ENCODE results near the gene DYNC1H1. TPM values are rescaled to one million over a fixed set of nuclear protein-coding genes. Genes with fewer than 3 reads are reported as not detected.

DYNC1H1 gene
- total and polyA plus RNA-seq, 12 donors: 202 to 509 (median 348) TPM

- no peaks in the 10 kb centered on the region for H3K4me1 ChIP-seq (replicated peaks in 1 of 2)
- no peak for TF ChIP-seq POLR2A (IDR thresholded peaks at IDR 0.05)
- TF ChIP-seq, protein P1, sequence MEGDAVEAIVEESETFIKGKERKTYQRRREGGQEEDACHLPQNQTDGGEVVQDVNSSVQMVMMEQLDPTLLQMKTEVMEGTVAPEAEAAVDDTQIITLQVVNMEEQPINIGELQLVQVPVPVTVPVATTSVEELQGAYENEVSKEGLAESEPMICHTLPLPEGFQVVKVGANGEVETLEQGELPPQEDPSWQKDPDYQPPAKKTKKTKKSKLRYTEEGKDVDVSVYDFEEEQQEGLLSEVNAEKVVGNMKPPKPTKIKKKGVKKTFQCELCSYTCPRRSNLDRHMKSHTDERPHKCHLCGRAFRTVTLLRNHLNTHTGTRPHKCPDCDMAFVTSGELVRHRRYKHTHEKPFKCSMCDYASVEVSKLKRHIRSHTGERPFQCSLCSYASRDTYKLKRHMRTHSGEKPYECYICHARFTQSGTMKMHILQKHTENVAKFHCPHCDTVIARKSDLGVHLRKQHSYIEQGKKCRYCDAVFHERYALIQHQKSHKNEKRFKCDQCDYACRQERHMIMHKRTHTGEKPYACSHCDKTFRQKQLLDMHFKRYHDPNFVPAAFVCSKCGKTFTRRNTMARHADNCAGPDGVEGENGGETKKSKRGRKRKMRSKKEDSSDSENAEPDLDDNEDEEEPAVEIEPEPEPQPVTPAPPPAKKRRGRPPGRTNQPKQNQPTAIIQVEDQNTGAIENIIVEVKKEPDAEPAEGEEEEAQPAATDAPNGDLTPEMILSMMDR (IDR thresholded peaks at IDR 0.05): no peak
- DNase-seq: peak in 2 of 7 donors; percentile 7 to 47
- no peak overlapping the region for H3K27ac ChIP-seq
- H3K9me3 ChIP-seq (replicated peaks in 1 of 3): no peaks in the 10 kb centered on the region
- H3K4me3 ChIP-seq: no peak overlapping the region
- peaks cover 0 to 40% of the 10 kb centered on the region in 2 donors for H3K36me3 ChIP-seq (replicated peaks in 1 of 2)
- intact Hi-C loops (cut with DNase I): no loop called here
- no peaks in the 10 kb centered on the region for H3K27me3 ChIP-seq
- WGBS, 4 donors: 74 to 87% (median 82%) methylated on average over 11 to 17 of the region's 17 CpGs
Measured at GRCh38 chr14:101917413-101918017, 46.9 kb upstream of the DYNC1H1 start.

DNA sequence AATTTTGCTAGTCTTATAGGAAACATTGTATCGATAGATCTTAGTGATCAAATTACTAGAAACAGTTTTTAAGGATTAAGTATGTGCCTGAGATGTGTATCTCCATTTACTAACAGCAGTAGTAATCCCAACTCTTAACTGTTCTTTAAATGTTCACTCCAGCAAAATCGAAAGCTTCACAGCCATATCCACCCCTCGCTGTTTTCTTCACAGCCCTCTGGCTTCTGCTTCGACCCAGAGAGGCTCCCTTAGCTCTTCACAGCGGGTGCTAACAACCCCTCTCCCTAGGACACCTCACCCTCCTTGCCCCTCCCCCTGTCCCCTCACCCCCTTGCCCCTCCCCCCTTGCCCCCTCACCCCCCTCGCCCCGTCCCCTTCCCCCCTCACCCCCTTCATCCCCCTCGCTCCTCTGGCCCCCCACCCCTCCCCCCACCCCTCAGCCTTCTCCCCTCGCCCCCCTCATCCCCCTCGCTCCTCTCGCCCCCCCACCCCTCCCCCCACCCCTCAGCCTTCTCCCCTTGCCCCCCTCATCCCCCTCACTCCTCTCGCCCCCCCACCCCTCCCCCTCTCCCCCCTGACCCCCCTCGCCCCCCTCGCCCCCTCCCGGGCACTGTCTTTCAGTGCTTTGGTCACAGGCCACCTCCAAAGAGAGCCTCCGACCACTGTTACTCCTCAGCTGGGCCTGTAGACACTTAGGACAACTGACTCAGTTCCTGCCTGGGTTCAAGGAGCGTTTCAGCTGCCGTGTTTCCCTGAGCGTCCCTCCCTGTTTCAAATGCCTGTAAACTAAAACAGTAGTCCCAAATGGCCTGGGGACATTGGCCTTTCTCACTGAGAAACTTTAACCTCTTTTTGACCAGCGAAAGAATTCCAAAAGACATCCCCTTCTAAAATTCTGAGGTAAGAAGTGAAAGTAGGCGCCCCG, 46.0 kb upstream of the DYNC1H1 start:
- Histone ChIP-seq H3K36me3 (replicated peaks in 1 of 2) (peaks cover 0 to 35% of the 10 kb centered on the region in 2 donors), H3K27ac (no peak overlapping the region), H3K4me1 (replicated peaks in 1 of 2) (no peaks in the 10 kb centered on the region), H3K4me3 (no peak overlapping the region), H3K27me3 (no peaks in the 10 kb centered on the region), H3K9me3 (replicated peaks in 1 of 3) (no peaks in the 10 kb centered on the region)
- intact Hi-C loops (cut with DNase I): no loop called here
- peak in 2 of 7 donors; percentile 6 to 42 for DNase-seq
- WGBS, 4 donors: 80 to 84% (median 82%) methylated on average over 13 to 16 of the region's 22 CpGs
- TF ChIP-seq POLR2A (IDR thresholded peaks at IDR 0.05): no peak
- TF ChIP-seq, protein P1 (IDR thresholded peaks at IDR 0.05): no peak

GRCh38 chr14:101920271-101920670, 44.1 kb upstream of the DYNC1H1 start:
- TF ChIP-seq POLR2A (IDR thresholded peaks at IDR 0.05): no peak
- TF ChIP-seq, protein P1 (IDR thresholded peaks at IDR 0.05): no peak
- Histone ChIP-seq H3K36me3 (replicated peaks in 1 of 2) (peaks cover 0 to 21% of the 10 kb centered on the region in 2 donors), H3K27ac (no peak overlapping the region), H3K9me3 (replicated peaks in 1 of 3) (no peaks in the 10 kb centered on the region), H3K4me3 (no peak overlapping the region), H3K4me1 (replicated peaks in 1 of 2) (no peaks in the 10 kb centered on the region), H3K27me3 (no peaks in the 10 kb centered on the region)
- intact Hi-C loops (cut with DNase I): no loop called here
- WGBS, 4 donors: 66 to 82% (median 72%) methylated on average over 4 of the region's 4 CpGs
- DNase-seq: peak in 1 of 7 donors; percentile 3

GRCh38 chr14:101922866-101923265, 41.5 kb upstream of the DYNC1H1 start:
- no peak overlapping the region for H3K27ac ChIP-seq
- peak in 1 of 7 donors; percentile 12 for DNase-seq
- H3K4me3 ChIP-seq: no peak overlapping the region
- H3K36me3 ChIP-seq (replicated peaks in 1 of 2): peaks cover 0 to 17% of the 10 kb centered on the region in 2 donors
- intact Hi-C loops (cut with DNase I): no loop called here
- H3K4me1 ChIP-seq (replicated peaks in 1 of 2): peaks cover 9 to 11% of the 10 kb centered on the region in 2 donors
- no peaks in the 10 kb centered on the region for H3K27me3 ChIP-seq
- no peaks in the 10 kb centered on the region for H3K9me3 ChIP-seq (replicated peaks in 1 of 3)
- TF ChIP-seq, protein P1 (IDR thresholded peaks at IDR 0.05): no peak
- 85 to 88% (median 87%) methylated on average over 7 of the region's 7 CpGs for WGBS, 4 donors

Measured in adrenal gland (tissue), 12 donors.